GM18873 (cell line): Measurements from ENCODE around the gene CCDC85B.

Experiments used
- ATAC-seq: cut with Tn5 transposase; IDR thresholded peaks from one replicate; pipeline ENCODE4 v1.9.1; 2021; ENCODE audit warnings: mild to moderate bottlenecking, moderate library complexity, moderate number of reproducible peaks; ENCODE audit not compliant: unreplicated experiment, low FRiP score

Gene CCDC85B

DNA sequence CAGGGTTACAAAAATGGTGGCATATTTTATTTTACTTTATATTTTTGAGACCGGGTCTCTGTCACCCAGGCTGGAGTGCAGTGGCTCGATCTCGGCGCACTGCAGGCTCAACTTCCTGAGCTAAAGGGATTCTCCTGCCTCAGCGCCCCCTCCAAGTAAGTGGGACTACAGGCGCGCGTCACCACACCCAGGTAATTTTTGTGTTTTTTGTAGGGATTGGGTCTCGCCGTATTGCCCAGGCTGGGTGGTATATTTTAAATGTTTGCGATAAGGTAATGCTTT is 10.4 kb downstream of the CCDC85B start:
- ATAC-seq, result no peak

DNA sequence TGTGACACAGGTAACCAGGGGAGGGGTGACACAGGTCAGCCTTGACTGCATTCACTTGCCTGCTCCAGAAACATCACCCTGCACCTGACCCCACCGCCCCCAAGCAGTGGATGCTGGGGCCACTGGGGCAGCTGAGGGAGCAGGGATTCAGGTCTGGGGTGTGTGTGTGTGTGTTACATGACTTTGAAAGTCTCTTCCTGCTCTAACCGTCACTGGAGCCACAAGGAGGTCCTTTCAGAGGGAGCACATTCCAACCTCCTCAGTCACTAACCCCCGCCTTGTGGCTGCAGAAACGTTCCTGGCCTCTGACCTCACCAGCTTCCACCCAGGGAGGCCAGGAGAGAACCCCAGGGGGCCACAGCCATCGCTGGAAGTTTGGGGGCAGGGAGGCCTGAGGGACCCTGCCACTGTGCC is 12.6 kb downstream of the CCDC85B start:
- no peak for ATAC-seq

DNA sequence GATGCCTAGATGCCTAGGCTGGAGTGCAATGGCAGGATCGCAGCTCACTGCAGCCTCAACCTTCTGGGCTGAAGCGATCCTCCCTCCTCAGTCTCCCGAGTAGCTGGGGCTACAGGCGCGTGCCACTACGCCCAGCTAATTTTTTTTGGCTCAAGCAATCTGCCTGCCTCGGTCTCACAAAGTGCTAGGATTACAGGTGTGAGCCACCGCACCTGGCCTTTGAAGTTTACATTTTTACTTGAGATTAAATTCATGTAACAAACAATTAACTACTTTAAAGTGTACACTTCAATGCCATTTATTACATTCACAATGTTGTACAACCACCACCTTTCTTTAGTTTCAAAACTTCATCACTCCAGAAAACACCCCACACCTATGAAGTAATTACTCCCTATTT is 13.2 kb downstream of the CCDC85B start:
- ATAC-seq, result no peak

DNA sequence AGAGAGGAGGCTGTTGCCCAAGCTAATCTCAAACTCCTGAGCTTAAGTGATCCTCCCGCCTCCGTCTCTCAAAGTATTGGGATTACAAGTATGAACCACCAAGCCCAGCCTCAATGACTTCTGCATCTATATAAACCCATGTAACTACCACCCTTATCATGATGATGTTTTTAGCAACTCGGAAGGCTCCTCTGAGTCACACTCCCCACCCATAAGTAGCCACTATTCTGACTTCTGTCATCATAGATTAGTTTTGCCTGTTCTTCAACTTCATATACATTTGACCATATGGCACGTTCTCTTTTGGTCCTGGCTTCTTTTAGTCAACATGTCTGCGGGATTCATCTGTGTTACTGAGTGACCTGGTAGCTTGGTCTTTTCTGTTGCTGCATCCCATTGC is 16.1 kb downstream of the CCDC85B start:
- no peak for ATAC-seq

DNA sequence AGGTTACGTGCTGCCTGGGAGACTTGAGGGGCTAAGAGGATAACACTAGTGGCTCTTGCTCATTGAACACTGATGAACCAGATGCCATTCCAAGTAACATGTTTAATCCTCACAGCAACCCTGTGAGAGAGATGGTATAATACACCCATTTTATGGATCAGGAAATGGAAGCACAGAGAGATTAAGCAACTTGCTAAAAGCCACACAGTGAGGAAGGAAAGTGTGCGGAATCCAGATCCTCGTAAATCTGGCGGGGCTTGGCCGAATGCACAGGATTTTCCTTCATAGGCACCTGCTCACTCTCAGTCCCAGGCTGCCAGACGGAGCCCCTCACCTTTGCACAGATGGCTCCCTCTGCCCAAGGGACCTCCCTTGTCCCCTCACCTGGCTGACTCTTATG is 17.4 kb downstream of the CCDC85B start:
- ATAC-seq, result no peak

DNA sequence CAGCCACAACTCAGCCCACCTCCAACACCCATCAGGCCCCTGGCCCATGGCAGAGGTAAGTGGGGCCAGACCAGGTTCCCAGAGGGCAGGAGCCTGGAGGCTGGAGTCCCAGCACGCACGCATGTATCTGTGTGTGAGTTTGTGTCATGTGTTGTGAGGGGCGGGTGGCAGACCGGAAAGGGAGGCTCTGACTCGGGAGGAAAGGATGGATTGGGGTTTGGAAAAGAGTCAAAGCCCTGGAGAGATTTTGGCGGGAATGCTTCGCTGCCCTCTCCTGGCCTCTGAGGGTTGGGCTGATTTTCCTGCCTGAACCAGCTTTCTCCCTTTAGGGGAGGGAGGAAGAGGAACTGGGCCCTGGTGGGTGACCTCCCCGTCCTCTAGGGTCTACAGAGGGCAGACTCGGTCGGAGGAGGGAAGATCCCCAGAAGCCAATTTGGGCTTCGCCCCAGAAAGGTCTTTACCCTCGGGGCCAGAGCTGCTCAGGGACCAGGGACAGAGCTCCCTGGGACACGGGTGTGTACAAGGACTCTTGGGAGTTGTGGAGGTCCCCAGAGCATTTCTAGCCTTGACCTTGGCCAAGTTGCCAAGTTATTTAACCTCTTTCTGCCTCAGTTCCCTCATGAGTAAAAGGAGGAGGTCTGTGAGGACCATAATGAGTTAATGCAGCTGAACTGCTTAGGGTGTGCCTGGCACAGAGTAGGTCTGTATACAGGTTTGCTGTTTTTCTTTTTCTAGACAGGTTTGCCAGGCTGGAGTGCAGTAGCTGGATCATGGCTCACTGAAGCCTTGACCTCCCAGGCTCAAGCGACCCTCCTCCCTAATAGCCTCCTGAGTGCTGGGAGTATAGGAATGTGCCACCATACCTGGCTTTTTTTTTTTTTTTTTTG is 21.5 kb downstream of the CCDC85B start:
- ATAC-seq, result no peak

DNA sequence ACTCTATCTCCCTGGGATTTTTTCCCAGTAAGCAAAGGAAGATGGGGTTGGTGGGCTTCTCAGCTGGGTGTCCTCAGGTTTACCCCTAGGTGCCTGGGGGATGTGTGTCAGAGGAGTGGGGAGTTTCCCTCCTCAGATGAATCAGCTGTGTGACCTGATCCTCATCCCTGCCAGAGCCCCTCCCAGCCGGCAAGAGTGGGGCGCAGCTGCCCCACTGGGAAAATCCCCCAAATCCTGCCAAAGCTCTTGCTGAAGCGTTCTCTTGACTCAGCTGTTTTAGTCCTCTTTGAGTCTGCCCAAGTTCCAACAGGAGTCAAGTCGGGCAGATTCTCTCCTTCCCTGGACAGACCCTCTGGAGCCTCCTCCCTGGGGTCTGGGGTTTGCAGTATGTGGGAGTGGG is 22.4 kb downstream of the CCDC85B start:
- no peak for ATAC-seq

DNA sequence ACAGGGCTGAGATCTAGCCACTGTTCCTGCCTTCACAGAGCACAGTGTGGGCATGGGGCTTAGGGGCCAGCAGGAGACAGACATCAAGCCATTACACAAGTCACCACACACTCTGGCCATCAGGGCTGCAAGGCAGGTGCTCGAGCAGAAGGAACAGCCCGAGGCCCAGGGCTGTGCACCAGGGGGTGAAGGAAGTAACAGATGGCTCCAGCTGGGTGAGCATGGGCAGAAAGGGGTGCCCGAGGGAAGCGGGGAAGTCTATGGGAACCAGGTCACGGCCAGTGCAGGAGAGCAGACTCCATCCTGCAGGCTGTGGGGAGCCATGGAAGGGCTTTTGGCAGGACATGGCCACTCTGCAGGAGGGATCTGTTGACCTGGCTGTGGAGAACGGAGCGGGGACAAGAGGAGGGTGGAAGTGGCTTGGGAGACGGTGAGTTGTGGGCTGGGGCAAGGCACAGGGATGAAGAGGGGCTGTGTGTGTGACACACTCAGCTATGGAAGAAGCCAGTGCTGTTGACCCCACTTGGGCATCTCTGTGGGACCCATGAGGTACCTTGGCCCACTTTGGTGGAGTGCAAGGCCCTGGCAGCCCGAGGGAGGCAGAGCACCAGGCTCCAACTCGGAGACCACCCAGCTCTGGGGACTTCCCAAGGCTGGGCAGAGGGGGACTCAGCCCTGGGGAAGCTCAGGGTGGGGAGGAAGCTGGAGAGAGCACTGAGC is 24.8 kb downstream of the CCDC85B start:
- no peak for ATAC-seq

DNA sequence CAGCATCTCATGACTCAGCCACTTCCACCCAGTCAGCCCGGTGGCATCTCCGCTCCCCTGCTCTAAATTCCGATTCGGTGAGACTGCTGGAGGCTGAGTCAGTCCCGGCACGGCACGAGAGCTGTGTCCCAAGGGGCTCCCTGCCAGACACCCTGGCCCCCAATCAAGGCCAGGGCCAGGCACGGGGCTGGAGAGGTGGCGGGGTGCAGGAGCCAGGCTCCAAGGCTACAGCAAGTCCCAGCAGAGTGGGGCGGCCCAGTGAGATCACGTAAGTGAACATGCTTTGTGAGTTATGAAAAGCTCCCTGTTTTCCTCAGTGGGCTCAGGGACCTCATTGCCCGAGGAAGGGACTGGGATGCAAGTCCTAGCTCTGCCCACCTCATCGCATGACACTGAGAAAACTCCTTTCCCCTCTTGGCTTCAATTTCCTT is 25.4 kb downstream of the CCDC85B start:
- no peak for ATAC-seq

DNA sequence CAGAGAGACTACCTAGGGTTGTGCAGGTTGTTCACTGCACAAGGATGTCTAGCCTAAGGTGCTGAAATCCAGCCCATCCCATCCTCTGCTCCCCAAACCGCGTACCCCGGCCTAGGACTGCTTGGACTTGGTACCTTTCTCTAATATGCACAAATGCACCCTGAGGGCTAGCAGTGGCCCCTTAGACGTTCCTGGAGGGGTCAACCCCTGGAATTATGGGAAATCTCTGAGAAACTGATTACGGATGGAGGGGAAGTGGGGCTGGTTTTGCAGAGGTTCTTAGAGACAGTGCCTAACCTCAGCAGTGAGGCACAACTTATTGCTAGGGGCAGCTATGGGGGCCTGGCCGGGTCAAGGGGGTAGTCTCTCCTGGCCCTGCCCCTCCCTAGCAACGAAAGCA is 25.9 kb downstream of the CCDC85B start:
- no peak for ATAC-seq

DNA sequence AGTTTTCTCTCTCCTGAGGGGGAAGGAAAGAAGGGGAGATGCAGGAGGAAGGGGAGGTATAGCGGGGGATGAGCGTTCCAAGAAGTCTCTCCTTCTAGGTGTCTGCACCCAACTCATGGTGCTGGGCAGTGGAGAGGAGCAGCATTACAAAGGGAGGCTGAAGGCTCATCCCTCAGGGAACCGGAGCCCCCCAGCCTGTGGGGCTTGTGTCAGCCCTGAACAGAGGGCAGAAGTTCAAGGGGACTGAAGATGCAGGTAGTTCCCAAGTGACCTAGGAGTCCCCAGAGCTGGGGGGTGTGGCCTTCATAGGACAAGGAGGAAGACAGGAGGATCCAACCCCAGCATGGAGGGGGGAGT is 26.6 kb downstream of the CCDC85B start:
- no peak for ATAC-seq

DNA sequence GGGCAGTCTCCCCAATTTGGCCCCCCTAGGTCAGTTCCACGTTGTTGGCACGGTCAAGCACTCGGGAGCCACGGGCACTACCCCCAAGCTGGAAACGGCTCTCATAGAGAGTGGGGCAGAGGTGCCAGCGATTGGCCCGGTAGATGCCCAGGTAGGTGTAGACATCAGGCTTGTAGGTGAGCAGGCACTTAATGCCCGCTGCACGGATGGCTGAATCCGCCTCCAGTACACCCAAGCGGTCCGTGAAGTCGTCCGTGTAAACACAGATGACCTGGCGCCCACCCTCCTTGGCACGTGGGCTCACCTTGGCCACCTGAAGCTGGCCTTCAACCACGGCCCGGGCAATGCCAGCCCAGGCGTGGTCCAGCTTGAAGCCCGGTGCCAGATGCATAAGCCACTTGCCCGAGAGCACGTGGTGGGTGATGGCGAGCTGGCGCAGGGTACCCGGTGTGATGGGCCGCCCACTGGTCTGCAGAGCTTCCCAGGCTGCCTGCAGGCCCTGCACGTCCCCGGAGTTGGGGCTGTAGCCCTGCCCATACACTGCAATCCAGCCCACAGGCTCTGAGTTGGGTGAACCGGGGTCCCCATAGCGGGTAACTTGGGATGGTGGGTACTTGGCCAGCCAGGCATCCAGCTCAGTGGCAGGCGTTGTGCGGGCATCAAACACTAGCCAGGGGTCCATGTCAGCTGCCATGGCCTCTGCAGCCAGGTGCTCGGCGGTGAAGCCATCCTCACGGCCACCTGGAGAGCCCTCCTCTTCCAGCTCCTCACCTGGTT is 27.1 kb downstream of the CCDC85B start:
- ATAC-seq, result no peak

DNA sequence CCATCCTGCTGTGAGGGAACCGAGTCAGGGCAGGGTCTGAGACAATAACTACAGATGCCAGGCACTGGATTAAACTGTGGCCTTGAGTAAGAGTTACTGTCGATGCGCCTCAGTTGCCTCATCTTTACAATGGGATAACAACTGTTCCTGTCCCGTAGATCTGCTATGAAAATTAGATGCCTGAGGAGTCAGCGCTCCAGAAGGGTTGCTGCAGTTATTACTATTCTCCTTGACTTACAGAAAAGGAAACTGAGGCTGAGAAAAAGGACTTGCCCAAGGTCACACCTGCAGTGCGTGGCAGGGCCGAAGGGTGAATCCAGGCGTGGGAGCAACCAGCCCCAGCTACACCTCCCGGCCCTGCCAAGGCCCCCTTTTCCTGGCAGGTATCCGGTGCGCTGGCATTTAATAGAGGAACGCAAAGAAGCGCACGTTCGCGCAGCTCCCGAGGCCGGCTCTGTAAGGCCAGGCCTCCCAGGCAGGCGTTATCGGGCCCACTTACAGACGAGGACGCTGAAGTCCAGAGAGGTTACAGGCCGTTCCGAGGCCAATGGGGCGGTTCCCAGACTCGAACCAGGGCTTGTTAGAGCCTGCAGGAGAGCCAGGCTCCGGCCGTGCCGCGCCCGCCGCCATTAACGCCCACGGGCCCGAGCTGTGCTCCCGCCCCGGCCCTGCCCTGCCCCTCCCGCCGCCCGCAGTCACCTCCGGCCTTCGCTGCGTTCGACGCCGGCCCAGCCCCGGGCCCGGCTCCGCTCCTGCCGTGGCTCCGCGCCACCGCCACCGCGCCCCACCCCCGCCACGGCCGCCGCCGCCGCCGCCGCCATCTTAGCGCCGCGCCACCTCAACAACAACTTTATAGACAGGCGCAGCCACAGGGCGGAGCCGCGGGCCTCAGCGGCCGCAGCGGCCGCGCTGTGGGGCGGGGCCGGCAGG is 28.0 kb downstream of the CCDC85B start, which contains the start of gene C11orf68:
Gene C11orf68, minus strand, starts transcription at position 852 of the 930 bp plus-strand sequence. Its CDS starts 31 bp downstream, at position 821.
- ATAC-seq, result peak; percentile 29

DNA sequence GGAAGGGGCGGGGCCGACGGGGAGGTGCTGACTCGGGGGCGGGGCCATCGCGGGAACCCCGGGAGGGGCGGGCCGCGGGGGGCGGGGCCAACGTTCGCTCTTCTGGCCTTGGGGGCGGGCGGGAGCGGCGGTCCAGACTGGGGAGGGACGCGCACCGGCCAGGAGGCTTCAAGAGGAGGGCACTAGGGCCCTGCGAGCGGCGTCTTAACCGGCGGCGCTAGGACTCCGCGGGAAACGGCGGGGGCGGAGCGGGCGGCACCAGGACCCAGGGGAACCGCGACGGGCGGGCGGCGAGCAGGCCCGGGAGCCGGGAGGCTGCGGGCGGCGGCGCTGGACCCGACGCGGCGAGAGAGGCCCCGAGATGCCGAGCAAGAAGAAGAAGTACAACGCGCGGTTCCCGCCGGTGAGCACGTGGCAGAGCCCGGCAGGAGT is 28.7 kb downstream of the CCDC85B start, which contains the start of gene DRAP1:
Gene DRAP1, plus strand, starts transcription at position 286 of the 432 bp plus-strand sequence. Its CDS starts 76 bp downstream, at position 362.
- ATAC-seq, result peak; percentile 73

DNA sequence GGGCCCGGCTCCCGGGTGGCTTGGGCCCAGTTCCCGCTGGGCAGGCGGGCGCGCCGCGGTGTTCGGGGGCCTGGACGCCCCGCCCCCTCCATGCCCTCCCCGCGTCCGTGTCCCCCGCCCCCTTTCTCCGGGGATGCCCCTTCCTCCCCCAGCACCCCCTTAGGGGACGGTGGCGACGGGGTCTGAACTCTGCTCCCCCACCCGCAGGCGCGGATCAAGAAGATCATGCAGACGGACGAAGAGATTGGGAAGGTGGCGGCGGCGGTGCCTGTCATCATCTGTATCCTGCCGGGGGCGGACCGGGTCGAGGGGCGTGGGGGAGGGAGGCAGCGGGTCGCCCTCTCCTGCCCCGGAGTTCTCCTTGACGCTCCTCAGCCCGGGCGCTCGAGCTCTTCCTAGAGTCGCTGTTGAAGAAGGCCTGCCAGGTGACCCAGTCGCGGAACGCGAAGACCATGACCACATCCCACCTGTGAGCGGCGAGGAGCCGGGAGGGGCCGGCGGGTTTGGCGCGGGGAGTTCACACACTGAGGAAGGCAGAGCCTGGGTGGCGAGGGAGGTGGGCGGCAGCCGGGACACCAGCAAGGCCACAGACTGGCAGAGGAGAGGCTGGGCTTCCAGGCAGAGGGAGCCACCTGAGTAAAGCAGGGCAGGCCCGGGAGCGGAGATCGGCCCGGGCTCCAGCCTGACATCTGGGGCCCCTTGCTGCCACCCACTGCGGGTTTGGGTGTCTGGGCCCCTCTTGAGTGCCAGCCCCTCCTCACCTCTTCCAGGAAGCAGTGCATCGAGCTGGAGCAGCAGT is 29.3 kb downstream of the CCDC85B start:
- ATAC-seq, result peak; percentile 38

DNA sequence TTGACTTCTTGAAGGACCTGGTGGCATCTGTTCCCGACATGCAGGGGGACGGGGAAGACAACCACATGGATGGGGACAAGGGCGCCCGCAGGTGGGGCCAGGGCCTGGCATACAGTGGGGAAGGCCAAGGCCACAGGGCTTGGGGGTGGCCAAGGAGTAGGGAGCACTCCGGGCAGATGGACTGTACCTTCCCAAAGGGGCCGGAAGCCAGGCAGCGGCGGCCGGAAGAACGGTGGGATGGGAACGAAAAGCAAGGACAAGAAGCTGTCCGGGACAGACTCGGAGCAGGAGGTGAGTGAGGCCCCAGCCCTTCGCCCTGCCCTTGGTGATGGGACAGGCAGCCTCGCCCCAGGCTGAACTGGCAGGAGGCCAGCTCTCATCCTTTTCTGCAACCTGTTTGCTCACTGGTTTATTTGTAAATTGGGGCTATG is 29.9 kb downstream of the CCDC85B start:
- no peak for ATAC-seq

DNA sequence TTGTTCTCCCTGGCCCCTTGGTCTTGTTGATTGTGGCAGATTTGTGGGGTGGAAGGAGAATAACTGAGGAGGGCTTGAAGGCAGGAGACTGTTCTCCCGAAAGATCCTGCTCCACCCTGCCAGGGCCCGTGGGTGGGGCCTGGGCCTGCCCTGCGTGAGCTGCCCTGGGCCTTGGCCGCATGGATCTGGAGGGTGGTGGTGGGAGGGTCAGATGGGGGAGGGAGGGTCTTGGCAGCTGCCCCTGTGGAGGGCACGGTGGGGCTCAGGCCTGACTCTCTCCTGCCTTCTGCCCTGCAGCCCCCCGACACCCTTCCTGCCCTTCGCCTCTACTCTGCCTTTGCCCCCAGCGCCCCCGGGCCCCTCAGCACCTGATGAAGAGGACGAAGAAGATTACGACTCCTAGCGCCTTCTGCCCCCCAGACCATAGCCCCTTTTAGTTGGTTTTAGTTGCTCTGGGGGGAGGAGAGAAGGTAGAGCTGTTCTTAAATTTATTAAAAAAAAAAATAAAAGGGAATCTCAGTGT is 30.6 kb downstream of the CCDC85B start:
- ATAC-seq, result no peak

DNA sequence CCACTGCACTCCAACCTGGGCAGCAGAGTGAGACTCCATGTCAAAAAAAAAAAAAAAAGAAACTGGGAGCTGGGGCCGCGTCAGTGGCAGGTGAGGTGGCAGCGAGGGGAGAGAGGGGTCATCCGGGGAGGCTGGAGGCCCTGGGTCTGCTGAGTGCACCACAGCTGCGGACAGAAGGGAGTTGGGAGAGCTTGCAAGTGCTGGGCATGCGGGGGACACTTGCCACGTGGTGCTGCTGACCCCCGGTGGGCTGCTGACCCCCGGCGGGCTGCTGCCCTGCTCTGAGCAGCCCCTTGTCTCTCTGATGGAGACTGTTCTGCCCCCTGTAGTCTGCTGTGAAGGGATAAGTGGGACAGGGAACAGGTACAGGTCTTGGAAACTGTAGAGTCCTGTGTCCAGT is 31.4 kb downstream of the CCDC85B start:
- ATAC-seq, result no peak

DNA sequence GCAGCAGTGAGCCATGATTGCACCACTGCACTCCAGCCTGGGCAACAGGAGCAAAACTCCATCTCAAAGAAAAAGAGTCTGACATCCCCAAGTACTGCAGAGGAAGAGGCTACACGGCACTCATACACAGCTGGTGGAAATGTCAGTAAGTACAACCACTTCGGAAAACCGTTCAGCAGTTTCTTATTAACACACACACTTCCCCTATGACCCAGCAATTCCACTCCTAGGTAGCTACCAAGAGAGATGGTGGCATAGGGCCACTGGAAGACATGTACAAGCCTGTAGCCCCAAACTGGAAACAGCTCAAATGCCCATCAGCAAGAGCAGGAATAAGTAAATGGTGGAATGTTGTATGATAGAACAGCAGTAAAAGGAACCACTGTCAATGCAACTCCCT is 32.1 kb downstream of the CCDC85B start:
- no peak for ATAC-seq
